ENCODE measurements around the gene EGFL8. TPM values are rescaled to one million over a fixed set of nuclear protein-coding genes. Genes with fewer than 3 reads are reported as not detected.

The EGFL8 gene
- total RNA-seq, 2 experiments from 2014 or later: 12.8 to 14.0 TPM

DNA sequence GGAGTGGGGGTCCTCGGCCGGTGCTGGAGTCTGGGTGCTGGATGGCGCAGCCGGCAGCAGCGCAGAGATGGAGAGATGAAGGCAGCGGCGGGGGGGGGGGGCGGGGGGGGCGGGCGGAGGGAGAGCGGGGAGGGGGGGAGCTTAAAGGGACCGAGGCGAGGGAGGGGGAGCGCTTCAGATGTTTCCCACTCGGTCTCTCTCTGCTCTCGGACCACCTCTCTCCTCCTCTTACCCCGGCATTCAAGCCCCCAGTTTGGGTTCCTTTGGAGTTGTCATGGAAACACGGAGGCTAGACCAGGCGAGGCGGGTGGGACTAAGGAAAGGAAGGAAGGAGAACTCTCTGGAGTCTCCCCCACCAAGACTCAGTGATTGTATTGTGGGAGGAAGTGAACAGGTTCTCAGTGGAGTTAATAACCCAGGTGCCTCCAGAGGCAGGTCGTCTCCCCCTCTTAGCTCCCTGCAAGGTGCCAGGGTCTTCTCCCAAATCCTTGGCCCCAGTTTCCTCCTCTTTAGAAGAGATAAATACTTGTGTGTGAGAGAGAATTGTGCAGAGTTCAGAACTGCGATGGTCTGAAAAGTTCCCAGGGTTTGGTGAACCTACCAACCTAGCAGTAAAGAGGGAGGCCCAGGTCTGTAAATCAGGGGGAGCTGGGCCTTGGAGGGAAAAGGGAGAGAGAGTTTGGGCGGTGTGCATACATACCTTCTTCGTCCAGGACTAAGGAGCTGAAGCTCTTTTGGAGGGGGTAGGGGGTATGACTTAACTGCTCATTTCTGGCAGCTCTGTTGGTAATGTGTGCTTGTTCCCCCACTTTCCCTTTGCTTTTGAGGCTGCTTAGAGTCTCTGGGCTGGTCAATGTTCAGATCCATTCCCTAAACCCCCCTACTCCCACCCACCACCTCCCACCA, 12.3 kb upstream of the EGFL8 start, which contains the start of gene PRRT1:
Gene PRRT1, minus strand, starts transcription at position 77 of the 906 bp plus-strand sequence. CDS start 112 bp downstream, outside the sequence.
- Mint-ChIP-seq H3K4me3 (peak within 1 kb of the TSS; percentile 97), H3K4me1 (peaks cover 56% of the 10 kb centered on the region), H3K27ac (peak within 1 kb of the TSS; percentile 26), H3K9me3 (no peaks in the 10 kb centered on the region), H3K36me3 (peaks cover 7% of the 10 kb centered on the region), H3K27me3 (peaks cover 21% of the 10 kb centered on the region)
- DNase-seq: no peak

GRCh38 chr6:32152769-32153563, 11.4 kb upstream of the EGFL8 start:
- peaks cover 14% of the 10 kb centered on the region for H3K36me3 Mint-ChIP-seq

DNA sequence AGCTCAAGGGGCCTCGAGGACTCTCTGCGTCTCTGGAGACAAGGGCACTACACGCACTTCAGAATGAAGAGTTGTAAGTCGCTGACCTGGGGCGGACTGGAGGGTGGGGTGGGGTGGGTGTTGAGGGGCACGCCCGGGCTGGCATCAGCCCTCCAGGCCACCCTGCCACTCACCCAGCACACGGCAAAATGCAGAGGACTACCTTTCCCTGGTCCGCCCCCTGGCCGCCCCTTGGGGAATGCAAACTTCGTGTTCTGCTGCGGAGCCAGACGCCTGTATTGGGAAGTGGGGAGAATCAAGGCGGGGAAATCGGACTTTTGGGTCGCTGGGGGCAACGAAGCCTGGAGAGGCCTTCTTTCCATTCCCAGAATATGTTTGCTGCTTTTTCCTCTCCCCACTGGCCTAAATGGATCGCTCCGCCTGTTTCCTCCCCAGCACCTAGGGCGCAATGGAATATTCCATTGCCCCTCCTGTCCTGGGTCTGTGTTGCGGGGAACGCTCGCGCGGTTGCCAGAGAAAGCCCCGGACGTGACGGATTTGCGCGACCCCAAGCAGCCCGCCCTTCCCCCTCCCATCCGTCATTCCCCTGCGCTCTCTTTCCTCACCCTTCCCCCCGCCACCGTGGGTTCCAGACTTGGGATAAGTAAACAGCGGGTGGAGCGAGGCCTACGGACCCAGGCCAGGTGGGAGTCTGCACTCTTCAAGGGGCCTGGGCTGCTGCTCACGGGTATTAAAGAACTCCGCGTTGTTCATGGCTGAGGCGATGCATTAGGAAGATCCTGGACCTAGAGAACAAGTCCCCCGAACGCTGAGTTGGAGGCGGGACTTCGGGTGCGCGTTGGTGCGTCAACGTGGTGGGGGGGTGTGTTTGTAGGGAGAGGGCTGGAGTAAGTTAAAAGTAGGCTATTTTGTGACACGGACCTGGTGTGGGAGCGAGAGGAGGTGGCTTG, 10.6 kb upstream of the EGFL8 start, which contains the start of gene PPT2:
Gene PPT2, plus strand, starts transcription at position 578 of the 950 bp plus-strand sequence. CDS start 454 bp downstream, outside the sequence.
- Mint-ChIP-seq H3K4me1 (peaks cover 48% of the 10 kb centered on the region), H3K9me3 (no peaks in the 10 kb centered on the region), H3K4me3 (peak within 1 kb of the TSS; percentile 97), H3K27ac (peak within 1 kb of the TSS; percentile 92), H3K36me3 (peaks cover 17% of the 10 kb centered on the region), H3K27me3 (peaks cover 13% of the 10 kb centered on the region)
- DNase-seq: peak; percentile 89

More at GRCh38 chr6:32152769-32153563, 11.4 kb upstream of the EGFL8 start:
- Mint-ChIP-seq H3K4me1 (peaks cover 55% of the 10 kb centered on the region), H3K4me3 (peak overlapping the region; percentile 97), H3K9me3 (no peaks in the 10 kb centered on the region), H3K27ac (peak overlapping the region; percentile 77), H3K27me3 (peaks cover 18% of the 10 kb centered on the region)
- peak; percentile 40 for DNase-seq

DNA sequence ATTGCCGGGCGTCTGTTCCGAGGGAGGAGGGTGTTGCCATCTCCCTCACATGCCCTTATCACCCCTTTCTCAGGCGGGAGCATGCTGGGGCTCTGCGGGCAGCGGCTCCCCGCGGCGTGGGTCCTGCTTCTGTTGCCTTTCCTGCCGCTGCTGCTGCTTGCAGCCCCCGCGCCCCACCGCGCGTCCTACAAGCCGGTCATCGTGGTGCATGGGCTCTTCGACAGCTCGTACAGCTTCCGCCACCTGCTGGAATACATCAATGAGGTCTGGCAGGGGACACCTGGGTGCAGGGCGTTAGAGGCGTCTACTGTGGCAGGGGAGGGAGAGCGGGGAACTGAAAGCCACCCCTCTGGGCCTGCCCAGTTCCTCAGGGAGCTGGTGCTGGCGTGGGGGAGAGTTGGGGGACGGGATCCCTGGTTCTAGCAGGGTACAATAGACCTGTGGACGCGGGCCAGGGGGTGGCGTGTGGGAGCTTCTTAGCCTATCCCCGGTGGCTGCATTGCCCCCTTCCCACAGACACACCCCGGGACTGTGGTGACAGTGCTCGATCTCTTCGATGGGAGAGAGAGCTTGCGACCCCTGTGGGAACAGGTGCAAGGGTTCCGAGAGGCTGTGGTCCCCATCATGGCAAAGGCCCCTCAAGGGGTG, 9.8 kb upstream of the EGFL8 start:
- peaks cover 17% of the 10 kb centered on the region for H3K36me3 Mint-ChIP-seq
- H3K27ac Mint-ChIP-seq: peak overlapping the region; percentile 92
- peaks cover 44% of the 10 kb centered on the region for H3K4me1 Mint-ChIP-seq
- DNase-seq: peak; percentile 72
- H3K9me3 Mint-ChIP-seq: no peaks in the 10 kb centered on the region
- H3K4me3 Mint-ChIP-seq: peak overlapping the region; percentile 97
- peaks cover 9% of the 10 kb centered on the region for H3K27me3 Mint-ChIP-seq

GRCh38 chr6:32156891-32157290, 7.5 kb upstream of the EGFL8 start:
- DNase-seq: no peak
- H3K4me1 Mint-ChIP-seq: peaks cover 30% of the 10 kb centered on the region
- H3K9me3 Mint-ChIP-seq: no peaks in the 10 kb centered on the region
- no peak overlapping the region for H3K4me3 Mint-ChIP-seq
- no peaks in the 10 kb centered on the region for H3K27me3 Mint-ChIP-seq
- H3K27ac Mint-ChIP-seq: no peak overlapping the region
- H3K36me3 Mint-ChIP-seq: peaks cover 19% of the 10 kb centered on the region

DNA sequence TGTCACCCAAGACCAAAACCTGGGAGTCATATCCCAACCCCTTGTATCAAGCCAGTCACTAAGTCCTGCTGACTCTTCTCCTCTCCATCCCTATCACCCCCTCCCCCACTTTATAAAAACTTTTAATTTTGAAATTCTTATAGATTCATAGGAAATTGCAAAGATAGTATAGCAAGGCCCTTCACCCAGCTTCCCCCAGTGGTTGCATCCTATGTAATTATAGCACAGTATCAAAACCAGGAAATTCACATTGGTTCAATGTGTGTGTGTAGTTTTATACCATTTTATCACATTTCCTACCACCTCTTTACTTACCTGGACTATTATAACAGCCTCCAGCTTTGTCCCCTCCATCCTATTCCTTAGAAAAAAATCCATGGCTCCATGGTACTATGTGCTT, 6.3 kb upstream of the EGFL8 start:
- H3K4me3 Mint-ChIP-seq: no peak overlapping the region

GRCh38 chr6:32163559-32164258, 686 bp upstream of the EGFL8 start:
- Mint-ChIP-seq H3K27ac (no peak overlapping the region), H3K4me3 (no peak overlapping the region), H3K4me1 (peaks cover under 1% of the 10 kb centered on the region), H3K27me3 (no peaks in the 10 kb centered on the region), H3K36me3 (peaks cover 11% of the 10 kb centered on the region), H3K9me3 (no peaks in the 10 kb centered on the region)
- DNase-seq: no peak

More for the DNA sequence above, 6.3 kb upstream of the EGFL8 start:
- no peak for DNase-seq
- Mint-ChIP-seq H3K4me1 (peaks cover 19% of the 10 kb centered on the region), H3K27ac (no peak overlapping the region), H3K27me3 (no peaks in the 10 kb centered on the region), H3K9me3 (no peaks in the 10 kb centered on the region), H3K36me3 (peaks cover 19% of the 10 kb centered on the region)

- Mint-ChIP-seq H3K9me3 (no peaks in the 10 kb centered on the region), H3K4me3 (no peak overlapping the region), H3K4me1 (peaks cover 3% of the 10 kb centered on the region), H3K27ac (no peak overlapping the region), H3K36me3 (peaks cover 22% of the 10 kb centered on the region), H3K27me3 (no peaks in the 10 kb centered on the region)
- no peak for DNase-seq
These were observed 2.1 kb downstream of the EGFL8 start for GRCh38 chr6:32166411-32167061.

- Mint-ChIP-seq H3K36me3 (peaks cover 22% of the 10 kb centered on the region), H3K4me1 (peaks cover 3% of the 10 kb centered on the region), H3K27me3 (no peaks in the 10 kb centered on the region), H3K27ac (no peak overlapping the region), H3K9me3 (no peaks in the 10 kb centered on the region), H3K4me3 (no peak overlapping the region)
- no peak for DNase-seq
These were observed 2.9 kb downstream of the EGFL8 start for GRCh38 chr6:32167154-32167760.

- Mint-ChIP-seq H3K9me3 (no peaks in the 10 kb centered on the region), H3K4me1 (peaks cover 6% of the 10 kb centered on the region), H3K4me3 (no peak overlapping the region), H3K27ac (no peak overlapping the region), H3K36me3 (peaks cover 22% of the 10 kb centered on the region), H3K27me3 (no peaks in the 10 kb centered on the region)
- DNase-seq: no peak
These were observed 3.4 kb downstream of the EGFL8 start for GRCh38 chr6:32167761-32168262.

- DNase-seq: no peak
- Mint-ChIP-seq H3K27me3 (no peaks in the 10 kb centered on the region), H3K9me3 (no peaks in the 10 kb centered on the region), H3K4me3 (no peak overlapping the region), H3K36me3 (peaks cover 22% of the 10 kb centered on the region), H3K27ac (no peak overlapping the region), H3K4me1 (peaks cover 11% of the 10 kb centered on the region)
These were observed 4.0 kb downstream of the EGFL8 start for GRCh38 chr6:32168350-32168749.

DNA sequence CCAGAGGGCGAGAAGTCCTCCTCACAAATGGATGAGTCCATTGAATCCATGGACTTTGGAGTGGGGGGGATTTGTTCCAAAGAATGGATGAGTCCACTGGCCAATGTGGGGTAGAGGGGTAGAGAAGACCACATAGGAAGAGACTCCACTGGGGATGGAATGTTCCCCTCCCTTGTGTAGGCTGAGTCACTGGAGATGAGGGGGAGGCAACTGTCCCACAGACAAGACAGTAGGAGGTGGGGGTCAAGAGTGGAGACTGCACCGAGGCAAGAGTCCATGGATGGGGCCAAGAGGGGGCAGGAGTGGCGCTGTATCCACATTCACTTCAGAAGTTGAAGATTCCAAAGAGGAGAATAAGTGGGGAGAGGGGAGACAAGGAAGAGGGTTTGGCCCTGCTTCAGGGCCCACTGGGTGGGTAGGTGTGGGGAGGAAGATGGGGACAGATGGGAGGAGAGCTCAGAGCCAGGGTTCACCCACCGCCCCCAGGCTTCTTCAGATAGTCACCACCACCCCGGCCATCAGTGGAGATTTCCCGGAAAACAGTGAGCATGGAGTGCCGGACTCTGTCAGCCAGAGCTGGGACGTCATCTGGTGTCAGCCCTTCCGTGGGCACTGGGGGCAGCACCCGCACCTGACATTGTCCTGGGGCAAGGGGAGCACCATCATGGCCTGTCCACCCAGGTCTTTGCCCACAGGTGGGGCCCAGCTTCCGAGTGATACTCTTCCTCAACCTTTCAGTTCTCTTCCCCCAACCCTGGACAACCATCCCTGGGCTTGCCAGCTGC, 4.6 kb downstream of the EGFL8 start:
- Mint-ChIP-seq H3K27me3 (no peaks in the 10 kb centered on the region), H3K4me3 (no peak overlapping the region), H3K9me3 (no peaks in the 10 kb centered on the region), H3K4me1 (peaks cover 17% of the 10 kb centered on the region), H3K36me3 (peaks cover 23% of the 10 kb centered on the region), H3K27ac (no peak overlapping the region)
- DNase-seq: no peak

Data from activated naive CD8-positive, alpha-beta T cell treated with anti-CD3 and anti-CD28 coated beads for 36 hours (primary cell).